GM18907 (cell line): ENCODE measurements around the gene TBL3.

Experiments used
- ATAC-seq: cut with Tn5 transposase; IDR thresholded peaks from one replicate; pipeline ENCODE4 v1.9.1; 2021; ENCODE audit warnings: mild to moderate bottlenecking, moderate library complexity; ENCODE audit not compliant: unreplicated experiment

Gene TBL3

GRCh38 chr16:1963806-1964505 is 7.9 kb upstream of the TBL3 start:
- peak; percentile 18 for ATAC-seq

GRCh38 chr16:1964506-1965395 is 7.1 kb upstream of the TBL3 start, which contains the start of gene RPS2:
RPS2 (minus strand) TSS chr16:1964826; CDS start chr16:1964625, 201 bp downstream.
- ATAC-seq = peak; percentile 81

GRCh38 chr16:1965396-1966001 is 6.4 kb upstream of the TBL3 start:
- no peak for ATAC-seq

GRCh38 chr16:1966460-1966859 is 5.4 kb upstream of the TBL3 start, which contains the start of gene RNF151:
RNF151 (plus strand) TSS chr16:1966856; CDS start chr16:1966882, 26 bp downstream.
- ATAC-seq = no peak

GRCh38 chr16:1968146-1968953 is 3.5 kb upstream of the TBL3 start:
- no peak for ATAC-seq

- no peak for ATAC-seq
These were observed 631 bp downstream of the TBL3 start for GRCh38 chr16:1972490-1972877.

GRCh38 chr16:1973461-1974156 is 1.8 kb downstream of the TBL3 start:
- no peak for ATAC-seq

- ATAC-seq = no peak
These were observed 2.6 kb downstream of the TBL3 start for GRCh38 chr16:1974157-1975070.

- no peak for ATAC-seq
These were observed 3.8 kb downstream of the TBL3 start for GRCh38 chr16:1975432-1976215.

GRCh38 chr16:1976216-1976520 is 4.3 kb downstream of the TBL3 start:
- no peak for ATAC-seq

GRCh38 chr16:1976951-1977874 is 5.4 kb downstream of the TBL3 start:
- ATAC-seq = no peak

GRCh38 chr16:1977875-1978268 is 6.0 kb downstream of the TBL3 start:
- ATAC-seq = no peak

- no peak for ATAC-seq
These were observed 6.7 kb downstream of the TBL3 start for GRCh38 chr16:1978476-1979120.

- no peak for ATAC-seq
These were observed 7.6 kb downstream of the TBL3 start for GRCh38 chr16:1979271-1980029.

GRCh38 chr16:1980030-1980769 is 8.3 kb downstream of the TBL3 start:
- no peak for ATAC-seq

- ATAC-seq = no peak
These were observed 8.9 kb downstream of the TBL3 start for GRCh38 chr16:1980770-1981087.
